Measurements from ENCODE around the gene SOX15. TPM values are rescaled to one million over a fixed set of nuclear protein-coding genes. Genes with fewer than 3 reads are reported as not detected.

Gene SOX15
- total and polyA plus RNA-seq, 10 of the 15 experiments (the other 5 are each of a cell fraction or from before 2014, with no cell fraction given), result 0.06 to 0.53 (median 0.16) TPM; not detected in 2

DNA sequence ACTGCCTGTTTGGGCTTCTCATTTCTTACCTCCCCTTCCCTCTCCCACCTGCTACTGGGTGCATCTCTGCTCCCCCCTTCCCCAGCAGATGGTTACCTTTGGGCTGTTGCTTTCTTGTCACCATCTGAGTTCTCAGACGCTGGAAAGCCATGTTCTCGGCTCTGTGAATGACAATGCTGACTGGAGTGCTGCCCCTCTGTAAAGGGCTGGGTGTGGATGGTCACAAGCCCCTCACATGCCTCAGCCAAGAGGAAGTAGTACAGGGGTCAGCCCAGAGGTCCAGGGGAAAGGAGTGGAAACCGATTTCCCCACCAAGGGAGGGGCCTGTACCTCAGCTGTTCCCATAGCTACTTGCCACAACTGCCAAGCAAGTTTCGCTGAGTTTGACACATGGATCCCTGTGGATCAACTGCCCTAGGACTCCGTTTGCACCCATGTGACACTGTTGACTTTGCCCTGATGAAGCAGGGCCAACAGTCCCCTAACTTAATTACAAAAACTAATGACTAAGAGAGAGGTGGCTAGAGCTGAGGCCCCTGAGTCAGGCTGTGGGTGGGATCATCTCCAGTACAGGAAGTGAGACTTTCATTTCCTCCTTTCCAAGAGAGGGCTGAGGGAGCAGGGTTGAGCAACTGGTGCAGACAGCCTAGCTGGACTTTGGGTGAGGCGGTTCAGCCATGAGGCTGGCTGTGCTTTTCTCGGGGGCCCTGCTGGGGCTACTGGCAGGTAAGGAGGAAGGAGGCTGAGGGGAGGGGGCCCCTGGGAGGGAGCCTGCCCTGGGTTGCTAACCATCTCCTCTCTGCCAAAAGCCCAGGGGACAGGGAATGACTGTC is 10.7 kb downstream of the SOX15 start, which contains the start of gene CD68:
TSS of gene CD68 (plus strand) at position 638 of the 833 bp plus-strand sequence. CDS start at position 678, 40 bp downstream.
- Histone ChIP-seq H3K27ac (ENCODE audit: control insufficient read depth, insufficient read depth) (peak within 1 kb of the TSS; percentile 78), H3K9me3 (replicated peaks; ENCODE audit: control insufficient read depth, insufficient read depth, low read length) (no peaks in the 10 kb centered on the region), H2AFZ (ENCODE audit: control insufficient read depth, low read depth, low read length) (no peak within 1 kb of the TSS), H4K20me1 (ENCODE audit: control insufficient read depth, insufficient read depth) (peaks cover 21% of the 10 kb centered on the region), H3K79me2 (ENCODE audit: control insufficient read depth, insufficient read depth, low read length) (peaks cover 50% of the 10 kb centered on the region), H3K4me3 (no peak within 1 kb of the TSS), H3K36me3 (ENCODE audit: control insufficient read depth in 2 of 2, insufficient read depth in 2 of 2, low read length in 1 of 2) (peaks cover 34 to 47% of the 10 kb centered on the region in 2 experiments), H3K4me1 (ENCODE audit: control insufficient read depth, insufficient read depth, low read length) (peaks cover 55% of the 10 kb centered on the region), H3K27me3 (replicated peaks in 1 of 2; ENCODE audit: control insufficient read depth in 2 of 2, insufficient read depth in 2 of 2, low read length in 1 of 2) (no peaks in the 10 kb centered on the region), H3K4me2 (ENCODE audit: control insufficient read depth, insufficient read depth) (peak within 1 kb of the TSS; percentile 52), H3K9ac (ENCODE audit: control insufficient read depth, insufficient read depth, low read length) (peak within 1 kb of the TSS; percentile 32)
- in situ Hi-C loops (cut with MboI), result no loop called here
- no TSS peak for BruUV-seq (replicated peaks)
- WGBS (ENCODE audit: insufficient coverage, insufficient replicate concordance, low lambda C conversion rate, missing lambda C conversion rate), result 8% methylated on average over 7 of the region's 7 CpGs
- intact Hi-C loops (cut with micrococcal nuclease; ENCODE audit: unreplicated experiment), result no loop called here
- CTCF ChIA-PET, result interaction anchor here (0.9 to 3.8 kb wide), 4 partner anchors 19 to 223 kb away, joined by 4 to 18 read pairs (median 6); partner anchors contain the start of gene SENP3
- RAD21 ChIA-PET (ENCODE audit: unreplicated experiment), result interaction anchor here (0.7 to 2.2 kb wide), 7 partner anchors 10 to 142 kb away, joined by 3 to 9 read pairs (median 4); partner anchors contain the start of genes FXR2, SAT2, TP53 and WRAP53
- ATAC-seq, result peak; percentile 77
- SMC1A ChIA-PET (ENCODE audit: uncharacterized antibody, unreplicated experiment), result interaction anchor here (0.6 to 1.7 kb wide), 5 partner anchors 10 to 107 kb away, joined by 3 to 5 read pairs (median 3); partner anchors contain the start of gene TNFSF13
- DNase-seq (ENCODE audit: low read depth, low spot score), result no peak
- POLR2A ChIA-PET, result interaction anchor here (0.6 to 1.8 kb wide), 8 partner anchors 9 to 175 kb away, joined by 3 to 9 read pairs (median 4); partner anchors contain the start of genes FXR2, SENP3, TMEM102 and TMEM256
- FAIRE-seq, result no peak
- TF ChIP-seq NFYA (IDR thresholded peaks at IDR 0.05; ENCODE audit: borderline replicate concordance, low read depth, low read length) (no peak), ZNF622 (IDR thresholded peaks at IDR 0.05) (no peak), PAX8 (IDR thresholded peaks at IDR 0.05) (no peak), ZZZ3 (IDR thresholded peaks at IDR 0.05; ENCODE audit: control insufficient read depth, insufficient read length, low read depth) (no peak), NBN (IDR thresholded peaks at IDR 0.05) (peak; percentile 27; the same call in 1 of the 2 replicates), NFXL1 (IDR thresholded peaks at IDR 0.05; ENCODE audit: borderline replicate concordance) (no peak), CBX3 (IDR thresholded peaks at IDR 0.05; ENCODE audit: borderline replicate concordance, low read depth) (no peak), CEBPZ (IDR thresholded peaks at IDR 0.05; ENCODE audit: low read depth, low read length) (no peak), NRF1 (conservative IDR thresholded peaks at IDR 0.05; ENCODE audit: low read depth, low read length) (no peak), POU2F2 (IDR thresholded peaks at IDR 0.05; ENCODE audit: borderline replicate concordance, low read depth, low read length) (peak; percentile 87), ZSCAN29 (IDR thresholded peaks at IDR 0.05) (no peak), CHD4 (IDR thresholded peaks at IDR 0.05) (no peak), TCF12 (IDR thresholded peaks at IDR 0.05; ENCODE audit: low read depth, low read length) (0 out of 2 replicates have a peak, but pooled peaks have one; percentile 33), SPI1 (IDR thresholded peaks at IDR 0.05; ENCODE audit: borderline replicate concordance, insufficient read depth, low read depth, low read length) (peak; percentile 97), CHD2 (IDR thresholded peaks at IDR 0.05; ENCODE audit: borderline replicate concordance, low read depth, low read length) (no peak; the same call in 1 of the 2 replicates), SMAD1 (IDR thresholded peaks at IDR 0.05; ENCODE audit: low read depth, partially characterized antibody) (no peak), YY1 (IDR thresholded peaks at IDR 0.05; ENCODE audit: low read depth, low read length) (peak; percentile 61; the same call in 1 of the 2 replicates), ZNF384 (IDR thresholded peaks at IDR 0.05; ENCODE audit: borderline replicate concordance, low read depth, low read length) (no peak)
- TF ChIP-seq, protein P1, sequence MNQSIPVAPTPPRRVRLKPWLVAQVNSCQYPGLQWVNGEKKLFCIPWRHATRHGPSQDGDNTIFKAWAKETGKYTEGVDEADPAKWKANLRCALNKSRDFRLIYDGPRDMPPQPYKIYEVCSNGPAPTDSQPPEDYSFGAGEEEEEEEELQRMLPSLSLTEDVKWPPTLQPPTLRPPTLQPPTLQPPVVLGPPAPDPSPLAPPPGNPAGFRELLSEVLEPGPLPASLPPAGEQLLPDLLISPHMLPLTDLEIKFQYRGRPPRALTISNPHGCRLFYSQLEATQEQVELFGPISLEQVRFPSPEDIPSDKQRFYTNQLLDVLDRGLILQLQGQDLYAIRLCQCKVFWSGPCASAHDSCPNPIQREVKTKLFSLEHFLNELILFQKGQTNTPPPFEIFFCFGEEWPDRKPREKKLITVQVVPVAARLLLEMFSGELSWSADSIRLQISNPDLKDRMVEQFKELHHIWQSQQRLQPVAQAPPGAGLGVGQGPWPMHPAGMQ (IDR thresholded peaks at IDR 0.05; ENCODE audit: borderline replicate concordance), result no peak
